ENCODE data around the gene ALDH16A1.

DNA sequence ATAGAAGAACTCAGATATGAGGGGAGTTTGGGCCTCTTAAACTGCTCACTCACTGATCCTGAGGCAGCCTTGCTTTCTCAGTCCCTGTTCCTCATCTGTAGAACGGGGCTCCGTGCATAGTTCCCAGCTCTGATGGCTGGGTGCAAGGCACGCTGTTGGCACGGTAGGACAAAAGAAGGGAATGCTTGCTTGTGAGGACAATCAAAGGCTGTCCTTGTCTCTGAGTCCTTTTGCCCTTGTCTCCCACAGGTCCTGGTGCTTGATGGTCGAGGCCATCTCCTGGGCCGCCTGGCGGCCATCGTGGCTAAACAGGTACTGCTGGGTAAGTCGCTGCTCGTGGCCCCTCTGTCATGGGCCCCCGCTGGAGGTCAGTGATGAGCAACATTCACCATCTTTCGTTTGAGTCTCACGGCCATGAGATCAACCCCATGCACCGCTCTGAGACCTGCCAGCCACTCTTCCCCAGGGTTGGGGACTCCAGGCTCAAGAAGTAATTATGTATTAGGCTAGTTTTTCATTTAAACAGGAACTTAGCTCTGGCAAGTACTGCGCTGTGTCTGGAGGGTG lies 36.7 kb downstream of the ALDH16A1 start:
- TF ChIP-seq, protein P1, sequence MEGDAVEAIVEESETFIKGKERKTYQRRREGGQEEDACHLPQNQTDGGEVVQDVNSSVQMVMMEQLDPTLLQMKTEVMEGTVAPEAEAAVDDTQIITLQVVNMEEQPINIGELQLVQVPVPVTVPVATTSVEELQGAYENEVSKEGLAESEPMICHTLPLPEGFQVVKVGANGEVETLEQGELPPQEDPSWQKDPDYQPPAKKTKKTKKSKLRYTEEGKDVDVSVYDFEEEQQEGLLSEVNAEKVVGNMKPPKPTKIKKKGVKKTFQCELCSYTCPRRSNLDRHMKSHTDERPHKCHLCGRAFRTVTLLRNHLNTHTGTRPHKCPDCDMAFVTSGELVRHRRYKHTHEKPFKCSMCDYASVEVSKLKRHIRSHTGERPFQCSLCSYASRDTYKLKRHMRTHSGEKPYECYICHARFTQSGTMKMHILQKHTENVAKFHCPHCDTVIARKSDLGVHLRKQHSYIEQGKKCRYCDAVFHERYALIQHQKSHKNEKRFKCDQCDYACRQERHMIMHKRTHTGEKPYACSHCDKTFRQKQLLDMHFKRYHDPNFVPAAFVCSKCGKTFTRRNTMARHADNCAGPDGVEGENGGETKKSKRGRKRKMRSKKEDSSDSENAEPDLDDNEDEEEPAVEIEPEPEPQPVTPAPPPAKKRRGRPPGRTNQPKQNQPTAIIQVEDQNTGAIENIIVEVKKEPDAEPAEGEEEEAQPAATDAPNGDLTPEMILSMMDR (IDR thresholded peaks at IDR 0.05), result no peak
- TF ChIP-seq POLR2A (IDR thresholded peaks at IDR 0.05) (no peak), EP300 (IDR thresholded peaks at IDR 0.05) (no peak)
